Heart left ventricle (tissue), 16 donors: ENCODE data around the gene ANO4. TPM values are rescaled to one million over a fixed set of nuclear protein-coding genes. Genes with fewer than 3 reads are reported as not detected.

Experiments
- ATAC-seq, 4 donors: fragments of 200-7000 bp; cut with Tn5 transposase; one replicate each; pipeline ENCODE4 v1.9.1; 2020 to 2022; ENCODE audit warnings: moderate library complexity in 4 of 4, mild to moderate bottlenecking in 3 of 4, moderate number of reproducible peaks in 1 of 4
- DNase-seq, 5 donors: peaks; one replicate each; pipeline ENCODE4 v3.0.0-alpha.2; 2020
- H3K27ac ChIP-seq, 12 donors: fragments of 200-600 bp; sonication (generic) in 4 of 12; one replicate each; pipeline versions ENCODE4 v1.5.0 to v1.8.0; 2016 to 2022; ENCODE audit warnings: mild to moderate bottlenecking in 2 of 12
- H3K27me3 ChIP-seq, 9 donors: fragments of 200-600 bp; sonication (generic) in 2 of 9; one replicate each; pipeline versions ENCODE4 v1.5.1 to v1.8.0; 2016 to 2022; ENCODE audit warnings: mild to moderate bottlenecking in 3 of 9
- H3K36me3 ChIP-seq, 9 donors: fragments of 200-600 bp; sonication (generic) in 2 of 9; one replicate each; pipeline versions ENCODE4 v1.5.0 to v1.8.0; 2018 to 2022; ENCODE audit warnings: mild to moderate bottlenecking in 2 of 9
- H3K4me1 ChIP-seq, 12 donors: fragments of 200-600 bp; sonication (generic) in 4 of 12; one replicate each; pipeline versions ENCODE4 v1.5.0 to v1.8.0; 2016 to 2022; ENCODE audit warnings: mild to moderate bottlenecking in 3 of 12
- H3K4me3 ChIP-seq, 12 donors: fragments of 200-600 bp; sonication (generic) in 4 of 12; one replicate each; pipeline versions ENCODE4 v1.5.0 to v1.8.0; 2017 to 2022; ENCODE audit warnings: mild to moderate bottlenecking in 9 of 12, moderate library complexity in 4 of 12
- H3K9me3 ChIP-seq, 12 donors: fragments of 200-600 bp; sonication (generic) in 4 of 12; one replicate each; pipeline versions ENCODE4 v1.5.0 to v1.8.0; 2016 to 2022; ENCODE audit warnings: mild to moderate bottlenecking in 1 of 12
- POLR2A ChIP-seq, 2 donors: fragments of 450-650 bp; IDR thresholded peaks; one replicate each; pipeline ENCODE4 v1.6.1; 2017; ENCODE audit warnings: antibody characterized with exemption in 2 of 2, mild to moderate bottlenecking in 2 of 2, moderate library complexity in 2 of 2
- WGBS, 4 donors: extraction: QIAGEN DNeasy Blood & Tissue Kit in 2 of 4; methylation state at CpG; one replicate each; pipeline versions ENCODE4 v1.1.5 to v1.1.7; 2013 to 2018; 5-methylcytosine and 5-hydroxymethylcytosine counted together
- intact Hi-C, 10 donors: fragments of 100-400 bp; cut with DNase I; formaldehyde crosslinking; loops; one replicate each; pipeline versions ENCODE4 v1.11.1 to v1.14.2; 2022
- polyA plus RNA-seq, 2 donors: library from polyadenylated mRNA; stranded (reverse); fragments of 200-250 nt; gene quantifications; one replicate each; pipeline ENCODE4 v1.2.3, GENCODE V29; 2013
- total RNA-seq, 9 donors: library from RNA; depleted of rRNA in 2 of 9; stranded (reverse); fragments of >200 nt in 2 of 9; fragmentation: NEBNext Ultra II Directional in 3 of 9; extraction: Animal tissue kit (Norgen Biotek cat#: 25700) in 3 of 9; gene quantifications; one replicate each; pipeline versions ENCODE4 v1.1.0 to v1.2.4, GENCODE V29; 2016 to 2023
- TF ChIP-seq, protein P1 (sequence below), 12 donors: fragments of 200-600 bp; sonication (generic) in 4 of 12; IDR thresholded peaks; one replicate each; pipeline versions ENCODE4 v1.5.0 to v1.8.0; 2018 to 2022; ENCODE audit warnings: antibody characterized with exemption in 12 of 12, mild to moderate bottlenecking in 5 of 12
- donor health status: ischemic (EF 13 %, LVEDD 7.1; RV severe dilation, severe dysfunction).
- donor health status: healthy with polysubstance abuse.
- donor health status: DM: no; HTN: yes; CAD: no.
- donor health status: DM: no; HTN: no; CAD: no.
- donor health status: ischemic (EF 25% LVEDD 6.9; RV normal size, moderate dysfunction).
- donor health status: ischemic (EF 25% LVEDD 5.7; RV mildly dilated, moderate dysfunction).
- donor health status: healthy.
- donor health status: DM: yes; HTN: yes; CAD: no.
- donor health status: ischemic (EF 35%, LVEDD 5.7; RV mildly dilated, moderate dysfunction).
- donor health status: nonischemic (EF 11% LVEDD 7.7; RV severe dilation, severe dysfunction).
- donor health status: DM: yes; HTN: yes; CAD: no.
- donor health status: PGD.
- donor health status: ischemic (EF 29% LVEDD 5.4; RV normal size, mild dysfunction).
- donor health status: nonischemic (EF 23%, LVEDD 6.1; RV moderate dilation, normal function).

The ANO4 gene
- total and polyA plus RNA-seq, 11 donors: 0.05 to 0.50 (median 0.12) TPM; not detected in 6

- Histone ChIP-seq H3K9me3 (no peaks in the 10 kb centered on the region), H3K4me3 (no peak overlapping the region), H3K27ac (no peak overlapping the region), H3K36me3 (no peaks in the 10 kb centered on the region), H3K27me3 (peaks cover 0 to 9% (median 0%) of the 10 kb centered on the region in 9 donors), H3K4me1 (no peaks in the 10 kb centered on the region)
- ATAC-seq (no peak), DNase-seq (no peak)
- 35 to 58% (median 53%) methylated on average over 1 of the region's 1 CpG for WGBS, 4 donors
- TF ChIP-seq POLR2A (IDR thresholded peaks at IDR 0.05): no peak
- TF ChIP-seq, protein P1, sequence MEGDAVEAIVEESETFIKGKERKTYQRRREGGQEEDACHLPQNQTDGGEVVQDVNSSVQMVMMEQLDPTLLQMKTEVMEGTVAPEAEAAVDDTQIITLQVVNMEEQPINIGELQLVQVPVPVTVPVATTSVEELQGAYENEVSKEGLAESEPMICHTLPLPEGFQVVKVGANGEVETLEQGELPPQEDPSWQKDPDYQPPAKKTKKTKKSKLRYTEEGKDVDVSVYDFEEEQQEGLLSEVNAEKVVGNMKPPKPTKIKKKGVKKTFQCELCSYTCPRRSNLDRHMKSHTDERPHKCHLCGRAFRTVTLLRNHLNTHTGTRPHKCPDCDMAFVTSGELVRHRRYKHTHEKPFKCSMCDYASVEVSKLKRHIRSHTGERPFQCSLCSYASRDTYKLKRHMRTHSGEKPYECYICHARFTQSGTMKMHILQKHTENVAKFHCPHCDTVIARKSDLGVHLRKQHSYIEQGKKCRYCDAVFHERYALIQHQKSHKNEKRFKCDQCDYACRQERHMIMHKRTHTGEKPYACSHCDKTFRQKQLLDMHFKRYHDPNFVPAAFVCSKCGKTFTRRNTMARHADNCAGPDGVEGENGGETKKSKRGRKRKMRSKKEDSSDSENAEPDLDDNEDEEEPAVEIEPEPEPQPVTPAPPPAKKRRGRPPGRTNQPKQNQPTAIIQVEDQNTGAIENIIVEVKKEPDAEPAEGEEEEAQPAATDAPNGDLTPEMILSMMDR (IDR thresholded peaks at IDR 0.05): no peak
- intact Hi-C loops: no loop called here
Measured at GRCh38 chr12:100778967-100779590, 15.5 kb upstream of the ANO4 start.

DNA sequence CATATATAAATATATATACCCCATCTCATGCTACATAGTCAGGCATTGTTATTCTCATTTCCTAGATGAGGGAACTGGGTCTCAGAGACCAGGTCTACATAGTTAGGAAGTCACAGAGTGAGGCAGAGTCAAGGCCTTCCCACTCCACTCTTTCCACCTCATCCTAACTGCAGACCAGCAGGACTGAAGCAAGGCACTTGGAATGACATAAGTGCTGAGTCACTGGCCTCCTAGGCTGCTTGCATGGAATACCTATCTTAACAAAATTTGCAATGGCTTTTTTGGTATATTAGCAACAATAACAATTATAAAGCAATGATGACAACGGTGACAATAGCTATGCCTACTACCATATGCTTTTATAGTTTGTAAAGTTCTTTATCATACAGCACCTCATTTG is 5.4 kb upstream of the ANO4 start:
- no peak overlapping the region for H3K4me3 ChIP-seq
- 89 to 95% (median 92%) methylated on average over 1 of the region's 1 CpG for WGBS, 4 donors
- H3K27me3 ChIP-seq: peaks cover 0 to 5% (median 0%) of the 10 kb centered on the region in 9 donors
- no peaks in the 10 kb centered on the region for H3K4me1 ChIP-seq
- H3K27ac ChIP-seq: no peak overlapping the region
- ATAC-seq (no peak), DNase-seq (no peak)
- no peaks in the 10 kb centered on the region for H3K9me3 ChIP-seq
- intact Hi-C loops: no loop called here
- no peaks in the 10 kb centered on the region for H3K36me3 ChIP-seq
- TF ChIP-seq POLR2A (IDR thresholded peaks at IDR 0.05): no peak
- TF ChIP-seq, protein P1 (IDR thresholded peaks at IDR 0.05): no peak

DNA sequence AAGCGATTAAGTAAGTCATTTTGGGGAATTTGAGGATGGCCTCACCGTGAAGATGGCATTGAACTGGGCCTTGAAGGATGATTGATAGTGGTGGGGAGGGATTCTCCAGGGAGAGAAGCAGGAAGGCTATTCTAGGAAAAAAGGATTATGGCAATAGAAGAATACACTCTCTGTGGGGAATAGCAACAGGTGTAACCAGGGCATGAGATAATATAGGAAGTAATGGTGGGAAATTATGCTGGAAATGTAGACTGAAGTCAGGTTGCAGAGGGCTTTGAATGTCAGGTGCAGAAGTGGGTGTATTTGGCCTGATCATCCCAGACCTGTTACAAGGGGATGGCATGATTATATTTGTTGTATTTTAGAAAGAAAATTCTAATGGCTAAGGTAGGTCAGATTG is 4.6 kb upstream of the ANO4 start:
- intact Hi-C loops: no loop called here
- Histone ChIP-seq H3K4me3 (no peak overlapping the region), H3K4me1 (peaks cover 0 to 4% (median 0%) of the 10 kb centered on the region in 12 donors), H3K27me3 (peaks cover 0 to 10% (median 0%) of the 10 kb centered on the region in 9 donors), H3K36me3 (no peaks in the 10 kb centered on the region), H3K27ac (no peak overlapping the region), H3K9me3 (no peaks in the 10 kb centered on the region)
- no peak for TF ChIP-seq POLR2A (IDR thresholded peaks at IDR 0.05)
- WGBS, 4 donors: 80 to 85% (median 81%) methylated on average over 2 of the region's 2 CpGs
- ATAC-seq (no peak), DNase-seq (no peak)

DNA sequence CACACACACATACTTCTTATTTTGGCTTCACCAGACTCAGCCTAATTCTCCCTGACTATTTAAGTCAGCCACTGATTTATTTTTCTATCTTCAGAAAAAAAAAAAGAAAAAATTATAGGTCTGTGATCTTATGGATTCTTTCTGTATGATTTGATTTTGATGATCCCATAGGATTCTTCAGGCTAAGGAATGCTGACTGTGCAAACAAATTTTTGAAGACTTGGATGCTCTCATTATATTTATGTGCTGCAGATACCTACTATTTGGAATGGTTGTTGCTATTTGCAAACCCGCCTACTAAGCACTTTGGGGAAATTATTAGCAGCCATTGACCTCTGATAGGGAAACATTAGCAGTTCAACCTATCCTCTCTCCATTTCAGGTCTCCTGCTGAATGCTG is 4.0 kb upstream of the ANO4 start:
- Histone ChIP-seq H3K36me3 (no peaks in the 10 kb centered on the region), H3K27me3 (peaks cover 0 to 13% (median 0%) of the 10 kb centered on the region in 9 donors), H3K9me3 (no peaks in the 10 kb centered on the region), H3K4me1 (peaks cover 0 to 4% (median 0%) of the 10 kb centered on the region in 12 donors), H3K4me3 (no peak overlapping the region), H3K27ac (no peak overlapping the region)
- intact Hi-C loops: no loop called here
- no peak for TF ChIP-seq POLR2A (IDR thresholded peaks at IDR 0.05)
- TF ChIP-seq, protein P1 (IDR thresholded peaks at IDR 0.05): no peak
- DNase-seq (no peak), ATAC-seq (no peak)
- WGBS, 4 donors: 77 to 96% (median 83%) methylated on average over 1 of the region's 1 CpG

DNA sequence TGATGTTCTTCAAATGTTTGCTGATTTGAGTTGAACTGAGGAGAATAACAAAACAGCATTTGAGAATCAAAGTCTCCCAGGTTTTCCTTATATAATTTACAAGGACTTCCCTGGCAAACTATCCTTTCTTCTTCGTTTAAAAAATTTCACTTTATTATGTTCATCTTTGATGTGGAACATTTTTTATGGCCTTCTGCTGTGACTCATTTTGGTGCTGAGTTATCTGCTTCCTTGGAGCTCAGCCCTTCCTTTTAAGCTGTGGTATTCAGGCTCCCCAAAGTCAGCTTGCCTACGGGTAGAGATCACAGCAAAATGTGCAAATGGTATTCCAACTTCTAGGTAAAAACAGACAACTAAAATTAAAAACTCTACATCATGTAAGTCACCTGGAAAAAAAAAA is 1.4 kb upstream of the ANO4 start:
- H3K4me1 ChIP-seq: peaks cover 0 to 4% (median 0%) of the 10 kb centered on the region in 12 donors
- H3K27me3 ChIP-seq: peaks cover 0 to 34% (median 0%) of the 10 kb centered on the region in 9 donors
- H3K4me3 ChIP-seq: no peak overlapping the region
- H3K27ac ChIP-seq: no peak overlapping the region
- H3K9me3 ChIP-seq: no peaks in the 10 kb centered on the region
- 36 to 54% (median 43%) methylated on average over 2 of the region's 2 CpGs for WGBS, 4 donors
- intact Hi-C loops: no loop called here
- TF ChIP-seq, protein P1 (IDR thresholded peaks at IDR 0.05): no peak
- TF ChIP-seq POLR2A (IDR thresholded peaks at IDR 0.05): no peak
- ATAC-seq (no peak), DNase-seq (no peak)
- H3K36me3 ChIP-seq: no peaks in the 10 kb centered on the region
